GM12801 (cell line): Measurements from ENCODE around the gene MOB3B.

Experiments used
- TF ChIP-seq, protein P1 (sequence below): IDR thresholded peaks from one replicate; pipeline ENCODE4 v1.5.1; 2011; ENCODE audit warnings: control low read depth; ENCODE audit not compliant: insufficient read length; ENCODE audit errors: extremely low read depth

Gene MOB3B

DNA sequence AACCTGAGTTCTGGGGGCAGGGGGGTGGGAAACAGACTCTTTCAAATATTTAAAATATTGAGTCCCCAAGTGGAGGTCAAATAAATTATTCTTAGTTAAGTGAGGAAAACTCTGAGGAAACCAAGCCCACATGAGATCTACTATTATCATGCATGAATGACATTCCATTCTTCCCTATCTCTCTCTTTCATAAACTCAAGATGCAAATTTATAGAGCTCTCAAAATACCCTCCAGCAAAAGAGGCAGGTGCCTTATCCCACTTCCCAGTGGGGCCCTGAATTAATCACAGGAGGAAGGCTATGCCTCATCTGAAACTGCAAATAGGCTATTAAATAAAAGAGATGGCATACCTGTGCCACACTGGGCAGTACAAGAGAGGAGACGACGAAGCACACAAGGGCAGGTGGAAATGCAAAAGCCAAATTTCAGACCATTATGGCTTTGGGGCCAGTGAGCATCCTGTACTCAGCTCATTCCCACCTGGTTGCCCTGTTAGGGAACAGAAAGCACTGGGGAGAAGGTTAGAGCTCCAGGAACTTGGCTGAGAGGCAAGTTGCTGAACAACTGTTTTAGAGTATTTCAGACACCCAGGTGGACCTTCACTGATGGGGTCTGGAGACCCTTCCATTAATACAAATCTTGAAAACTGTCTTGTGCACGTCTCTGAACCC lies 130.5 kb downstream of the MOB3B start:
- TF ChIP-seq, protein P1, sequence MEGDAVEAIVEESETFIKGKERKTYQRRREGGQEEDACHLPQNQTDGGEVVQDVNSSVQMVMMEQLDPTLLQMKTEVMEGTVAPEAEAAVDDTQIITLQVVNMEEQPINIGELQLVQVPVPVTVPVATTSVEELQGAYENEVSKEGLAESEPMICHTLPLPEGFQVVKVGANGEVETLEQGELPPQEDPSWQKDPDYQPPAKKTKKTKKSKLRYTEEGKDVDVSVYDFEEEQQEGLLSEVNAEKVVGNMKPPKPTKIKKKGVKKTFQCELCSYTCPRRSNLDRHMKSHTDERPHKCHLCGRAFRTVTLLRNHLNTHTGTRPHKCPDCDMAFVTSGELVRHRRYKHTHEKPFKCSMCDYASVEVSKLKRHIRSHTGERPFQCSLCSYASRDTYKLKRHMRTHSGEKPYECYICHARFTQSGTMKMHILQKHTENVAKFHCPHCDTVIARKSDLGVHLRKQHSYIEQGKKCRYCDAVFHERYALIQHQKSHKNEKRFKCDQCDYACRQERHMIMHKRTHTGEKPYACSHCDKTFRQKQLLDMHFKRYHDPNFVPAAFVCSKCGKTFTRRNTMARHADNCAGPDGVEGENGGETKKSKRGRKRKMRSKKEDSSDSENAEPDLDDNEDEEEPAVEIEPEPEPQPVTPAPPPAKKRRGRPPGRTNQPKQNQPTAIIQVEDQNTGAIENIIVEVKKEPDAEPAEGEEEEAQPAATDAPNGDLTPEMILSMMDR = no peak

DNA sequence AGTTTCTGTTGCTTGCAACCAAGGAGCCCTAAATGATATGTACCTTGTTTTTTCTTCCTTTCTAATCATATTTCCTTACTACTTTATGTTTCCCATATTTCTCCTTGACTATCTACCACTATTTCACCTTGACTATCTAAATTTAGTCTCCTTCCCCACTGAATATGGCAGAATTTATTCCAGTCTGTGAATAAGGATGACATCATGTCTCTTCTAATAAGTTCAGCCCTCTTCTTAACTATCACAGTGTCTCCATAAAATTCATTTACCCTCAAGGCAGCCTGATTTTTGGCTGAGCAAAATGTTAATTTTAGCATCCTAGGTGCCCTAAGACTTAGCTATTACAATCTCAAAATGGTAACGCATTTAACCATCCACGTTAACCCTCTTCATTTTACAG lies 133.1 kb downstream of the MOB3B start:
- TF ChIP-seq, protein P1 = no peak

DNA sequence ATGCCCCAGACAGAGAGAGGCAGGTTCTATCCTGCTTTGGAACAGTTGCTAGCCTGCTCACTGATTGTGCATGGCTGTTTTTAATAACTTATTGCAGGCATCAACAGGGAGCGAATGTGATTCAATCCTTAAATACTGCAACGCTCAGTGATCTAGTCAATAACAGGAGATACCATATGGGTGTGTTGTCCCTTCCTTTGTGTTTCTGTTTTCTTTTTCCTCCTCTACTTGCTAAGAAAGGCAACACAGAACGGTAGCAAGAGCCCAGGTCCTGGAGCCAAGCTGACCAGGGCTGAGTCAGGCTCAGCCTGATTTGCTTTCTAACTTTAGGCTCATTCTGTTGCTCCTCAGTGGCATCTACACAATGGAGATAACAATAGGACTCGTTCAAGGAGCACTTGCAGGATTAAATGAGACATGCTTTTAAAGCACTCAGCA lies 134.1 kb downstream of the MOB3B start:
- TF ChIP-seq, protein P1 = no peak

DNA sequence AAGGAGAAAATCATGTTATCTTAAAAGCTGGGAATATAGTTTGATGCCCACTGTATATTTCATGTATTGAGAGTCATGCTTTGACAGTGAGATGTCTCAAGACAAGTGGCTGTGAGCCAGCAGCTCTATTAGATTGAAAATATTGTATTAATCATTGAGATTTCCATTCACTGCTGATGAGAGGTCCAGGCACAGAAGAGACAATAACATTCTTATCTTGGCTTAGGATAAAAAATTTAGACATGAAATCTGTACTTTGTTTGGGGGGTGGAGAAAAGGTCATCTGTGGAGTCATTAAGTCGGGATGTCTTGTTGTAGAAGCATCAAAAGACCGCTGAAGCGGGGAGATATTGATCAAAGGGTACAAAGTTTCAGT lies 134.8 kb downstream of the MOB3B start:
- TF ChIP-seq, protein P1 = no peak

DNA sequence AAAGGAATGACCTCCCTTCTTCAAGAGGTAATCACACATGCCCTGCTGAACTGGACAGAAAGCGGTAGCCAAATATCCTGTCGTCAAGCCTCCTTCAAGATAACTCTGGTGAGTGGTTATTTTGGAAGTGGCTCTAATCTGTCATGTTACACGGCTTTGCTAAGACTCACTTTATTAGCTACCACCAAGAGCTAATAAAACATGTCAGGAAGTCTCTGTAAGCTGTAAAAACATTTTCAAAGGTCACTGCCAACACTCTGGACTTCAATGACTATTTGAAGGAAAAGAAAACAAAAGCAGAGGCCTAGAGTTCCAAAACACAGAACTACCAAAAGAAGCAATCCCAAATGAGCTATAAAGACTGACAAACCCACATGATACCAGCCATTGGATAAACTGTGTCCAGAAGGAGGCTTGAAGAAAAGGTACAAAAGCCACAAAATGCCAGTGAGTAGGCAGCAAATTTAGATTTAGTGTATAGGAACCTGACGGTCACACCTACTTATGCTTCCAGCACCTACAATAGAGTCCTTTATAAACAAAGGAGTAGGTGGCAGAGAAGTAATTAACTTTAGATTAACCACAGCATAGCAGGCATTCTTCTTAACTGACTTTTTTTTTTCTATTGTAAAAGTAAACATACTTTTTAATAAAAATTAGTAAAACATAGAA lies 135.3 kb downstream of the MOB3B start:
- TF ChIP-seq, protein P1 = no peak

DNA sequence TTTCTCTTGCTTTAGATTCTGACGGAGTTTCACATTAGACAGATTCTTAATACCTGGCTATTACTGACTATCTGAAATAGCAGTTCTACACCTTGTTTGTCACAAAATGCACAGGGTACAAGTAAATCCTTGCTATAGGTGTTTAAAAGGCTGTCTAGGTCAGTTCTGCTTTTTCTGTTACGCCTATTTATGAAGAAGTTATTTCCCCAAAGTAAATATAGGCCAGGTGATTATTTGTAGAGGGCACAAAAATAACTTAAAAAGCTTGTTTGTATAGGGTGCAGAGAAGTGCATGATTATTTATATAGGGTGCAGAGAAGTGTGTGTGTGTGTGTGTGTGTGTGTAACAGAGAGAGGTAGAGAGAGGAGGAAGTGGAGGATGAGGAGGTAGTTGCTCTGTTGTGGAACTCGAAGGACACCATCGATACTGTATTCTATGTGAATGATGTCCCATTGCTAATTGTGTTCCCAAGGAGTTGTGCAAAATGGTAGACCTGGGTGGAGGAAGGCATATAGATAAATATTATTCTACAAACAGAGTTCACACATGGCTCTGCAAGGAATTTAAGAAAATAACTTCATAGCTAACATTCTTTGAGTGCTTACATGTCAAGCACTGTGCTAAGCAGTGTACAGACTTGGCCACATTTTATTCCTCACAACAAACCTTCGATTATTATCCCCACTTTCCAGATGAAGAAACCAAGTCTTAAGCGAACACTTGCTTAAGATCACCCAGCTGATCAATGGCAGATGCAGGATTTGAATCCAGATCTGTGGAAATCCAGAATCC lies 136.4 kb downstream of the MOB3B start:
- TF ChIP-seq, protein P1 = no peak

DNA sequence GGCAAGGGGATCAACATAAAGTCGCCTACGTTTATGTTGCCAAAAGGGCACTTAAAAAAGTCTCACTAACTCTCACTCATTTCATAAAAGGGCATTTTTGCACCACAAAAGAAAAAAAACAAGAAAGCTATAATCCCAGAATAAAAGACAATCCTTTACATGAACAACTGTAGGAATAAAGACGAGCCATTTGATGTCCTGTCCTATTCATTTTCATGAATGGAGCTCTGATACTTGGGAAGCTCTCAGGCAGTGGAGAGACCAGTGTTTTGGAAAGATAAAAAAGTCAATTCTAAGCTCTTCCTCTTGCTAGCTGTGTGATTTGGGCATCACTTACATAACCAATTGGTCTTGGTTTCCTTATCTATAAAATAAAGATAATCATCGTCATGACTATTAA lies 137.2 kb downstream of the MOB3B start:
- TF ChIP-seq, protein P1 = no peak
